PC-3 (cell line): Measurements from ENCODE around the gene HID1. TPM values are rescaled to one million over a fixed set of nuclear protein-coding genes. Genes with fewer than 3 reads are reported as not detected.

Source experiments
- ATAC-seq: fragments of 200-7000 bp; cut with Tn5 transposase; 2 replicates; pipeline ENCODE4 v1.9.1; 2020; ENCODE audit warnings: mild to moderate bottlenecking, moderate library complexity
- BruUV-seq: library from RNA; stranded (reverse); fragments of 400-500 nt; replicated peaks from 2 replicates; lab custom pipeline; 2021; lab: Mats Ljungman, UMichigan
- CTCF ChIA-PET: fragments of 300-600 bp; sonication (Branson Sonifier 250); formaldehyde crosslinking; loops from one replicate; lab custom pipeline; 2022; ENCODE audit warnings: antibody characterized with exemption; lab: Charles Lee
- POLR2A ChIA-PET: fragments of 300-600 bp; sonication (Branson Sonifier 250); formaldehyde crosslinking; loops from one replicate; lab custom pipeline; 2022; ENCODE audit warnings: antibody characterized with exemption; ENCODE audit not compliant: unreplicated experiment; lab: Charles Lee
- DNase-seq: peaks from one replicate; pipeline ENCODE4 v3.0.0-alpha.2; 2015
- H2AFZ ChIP-seq: fragments of 300-600 bp; sonication (generic); 2 replicates; pipeline ENCODE4 v1.6.0; 2016; ENCODE audit warnings: antibody characterized with exemption, low read length
- H3F3A ChIP-seq: fragments of 300-600 bp; sonication (generic); one replicate; pipeline ENCODE4 v1.6.0; 2017; ENCODE audit warnings: antibody characterized with exemption, low read length, control low read depth, mild to moderate bottlenecking; ENCODE audit not compliant: unreplicated experiment
- H3K27ac ChIP-seq: fragments of 300-600 bp; sonication (generic); 2 replicates; pipeline ENCODE4 v1.5.1; 2016; ENCODE audit warnings: mild to moderate bottlenecking, low read length
- H3K27me3 ChIP-seq: fragments of 300-600 bp; sonication (generic); 2 replicates; pipeline ENCODE4 v1.6.1; 2016; ENCODE audit warnings: low read length, mixed read lengths
- H3K36me3 ChIP-seq: fragments of 300-600 bp; sonication (generic); 2 replicates; pipeline ENCODE4 v1.6.1; 2016; ENCODE audit warnings: low read depth, mixed run types, low read length, mixed read lengths
- H3K4me1 ChIP-seq: fragments of 300-600 bp; sonication (generic); 2 replicates; pipeline ENCODE4 v1.5.1; 2016; ENCODE audit warnings: low read length; ENCODE audit not compliant: insufficient read depth
- H3K4me2 ChIP-seq: fragments of 300-600 bp; sonication (generic); 2 replicates; pipeline ENCODE4 v1.6.0; 2016; ENCODE audit warnings: low read length
- H3K4me3 ChIP-seq: fragments of 300-600 bp; sonication (generic); 2 replicates; pipeline ENCODE4 v1.5.1; 2016; ENCODE audit warnings: mild to moderate bottlenecking, low read length, mixed read lengths
- H3K79me2 ChIP-seq: fragments of 300-600 bp; sonication (generic); 2 replicates; pipeline ENCODE4 v1.6.1; 2017; ENCODE audit warnings: low read length, mixed read lengths
- H3K9ac ChIP-seq: fragments of 300-600 bp; sonication (generic); 2 replicates; pipeline ENCODE4 v1.6.0; 2016; ENCODE audit warnings: mild to moderate bottlenecking, low read length
- H3K9me2 ChIP-seq: fragments of 300-600 bp; sonication (generic); replicated peaks from 2 replicates; pipeline ENCODE4 v1.6.1; 2016; ENCODE audit warnings: mixed run types, low read length, mixed read lengths
- H3K9me3 ChIP-seq: fragments of 300-600 bp; sonication (generic); 2 replicates; pipeline ENCODE4 v1.6.1; 2016; ENCODE audit warnings: low read length, mixed read lengths
- H4K20me1 ChIP-seq: fragments of 300-600 bp; sonication (generic); 2 replicates; pipeline ENCODE4 v1.6.1; 2016; ENCODE audit warnings: low read length, mixed read lengths
- EZH2 ChIP-seq: fragments of 300-600 bp; sonication (generic); IDR thresholded peaks from one replicate; pipeline ENCODE4 v1.6.1; 2017; ENCODE audit warnings: antibody characterized with exemption, mild to moderate bottlenecking, low read length; ENCODE audit not compliant: unreplicated experiment
- EZH2phosphoT487 ChIP-seq: fragments of 300-600 bp; sonication (generic); IDR thresholded peaks from 2 replicates; pipeline ENCODE4 v1.6.1; 2018; ENCODE audit warnings: mild to moderate bottlenecking, antibody characterized with exemption, low read length, borderline replicate concordance
- intact Hi-C: fragments of 100-400 bp; cut with micrococcal nuclease; formaldehyde crosslinking; loops from 2 replicates; pipeline ENCODE4 v1.9.0; 2023
- total RNA-seq: library from RNA; depleted of rRNA; stranded (reverse); fragments of >200 nt; gene quantifications from 2 replicates; pipeline ENCODE4 v1.2.3, GENCODE V29; 2014
- TF ChIP-seq, protein P1 (sequence below): fragments of 300-600 bp; sonication (generic); conservative IDR thresholded peaks from 2 replicates; pipeline ENCODE4 v1.5.1; 2017; ENCODE audit warnings: antibody characterized with exemption, low read depth, mild to moderate bottlenecking, low read length

The HID1 gene
- total RNA-seq, 1 experiment from 2014 or later: 40.6 TPM

GRCh38 chr17:74999523-74999922 is 27.0 kb upstream of the HID1 start:
- Histone ChIP-seq H3K4me1 (no peaks in the 10 kb centered on the region), H3K4me2 (no peak overlapping the region), H4K20me1 (no peaks in the 10 kb centered on the region), H3K9me3 (no peaks in the 10 kb centered on the region), H3K36me3 (peaks cover 9% of the 10 kb centered on the region), H3K27ac (no peak overlapping the region), H3F3A (no peaks in the 10 kb centered on the region), H3K4me3 (no peak overlapping the region), H3K9ac (no peak overlapping the region), H3K9me2 (no peaks in the 10 kb centered on the region), H3K27me3 (no peaks in the 10 kb centered on the region), H2AFZ (no peak overlapping the region), H3K79me2 (no peaks in the 10 kb centered on the region)
- no TSS peak for BruUV-seq
- intact Hi-C loops: no loop called here
- no peak for TF ChIP-seq EZH2phosphoT487
- POLR2A ChIA-PET: no interaction called here
- ATAC-seq (no peak), DNase-seq (no peak)
- CTCF ChIA-PET: interaction anchor here (0.6 kb wide), 1 partner anchor 55 kb away, joined by 5 read pairs; no protein-coding TSS in a partner anchor

DNA sequence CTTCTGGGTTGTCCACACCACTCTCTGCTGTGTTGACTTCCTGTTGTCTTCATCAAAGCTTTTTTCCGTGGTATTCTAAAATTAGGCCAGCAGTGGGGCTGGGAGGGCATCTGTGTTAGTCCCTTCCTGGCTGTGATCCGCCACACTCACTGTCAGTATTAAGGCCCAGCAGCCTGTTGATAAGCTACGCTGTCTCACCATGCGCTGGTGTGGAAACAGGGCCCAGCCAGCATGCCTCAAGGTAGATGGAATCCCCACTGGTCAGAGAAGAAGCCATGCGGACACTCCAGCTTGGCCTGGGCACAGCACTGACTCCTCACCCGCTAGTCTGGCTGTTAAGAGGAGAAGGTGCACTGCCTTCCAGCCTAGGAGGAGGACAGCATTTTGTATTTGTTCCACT is 26.2 kb upstream of the HID1 start:
- H3K9me2 ChIP-seq: no peaks in the 10 kb centered on the region
- H3K36me3 ChIP-seq: peaks cover 13% of the 10 kb centered on the region
- H3K27me3 ChIP-seq: no peaks in the 10 kb centered on the region
- CTCF ChIA-PET: no interaction called here
- no peak overlapping the region for H3K4me2 ChIP-seq
- no peak overlapping the region for H3K27ac ChIP-seq
- POLR2A ChIA-PET: no interaction called here
- no peaks in the 10 kb centered on the region for H3F3A ChIP-seq
- H3K4me3 ChIP-seq: no peak overlapping the region
- H3K9ac ChIP-seq: no peak overlapping the region
- no TSS peak for BruUV-seq
- intact Hi-C loops: no loop called here
- TF ChIP-seq, protein P1, sequence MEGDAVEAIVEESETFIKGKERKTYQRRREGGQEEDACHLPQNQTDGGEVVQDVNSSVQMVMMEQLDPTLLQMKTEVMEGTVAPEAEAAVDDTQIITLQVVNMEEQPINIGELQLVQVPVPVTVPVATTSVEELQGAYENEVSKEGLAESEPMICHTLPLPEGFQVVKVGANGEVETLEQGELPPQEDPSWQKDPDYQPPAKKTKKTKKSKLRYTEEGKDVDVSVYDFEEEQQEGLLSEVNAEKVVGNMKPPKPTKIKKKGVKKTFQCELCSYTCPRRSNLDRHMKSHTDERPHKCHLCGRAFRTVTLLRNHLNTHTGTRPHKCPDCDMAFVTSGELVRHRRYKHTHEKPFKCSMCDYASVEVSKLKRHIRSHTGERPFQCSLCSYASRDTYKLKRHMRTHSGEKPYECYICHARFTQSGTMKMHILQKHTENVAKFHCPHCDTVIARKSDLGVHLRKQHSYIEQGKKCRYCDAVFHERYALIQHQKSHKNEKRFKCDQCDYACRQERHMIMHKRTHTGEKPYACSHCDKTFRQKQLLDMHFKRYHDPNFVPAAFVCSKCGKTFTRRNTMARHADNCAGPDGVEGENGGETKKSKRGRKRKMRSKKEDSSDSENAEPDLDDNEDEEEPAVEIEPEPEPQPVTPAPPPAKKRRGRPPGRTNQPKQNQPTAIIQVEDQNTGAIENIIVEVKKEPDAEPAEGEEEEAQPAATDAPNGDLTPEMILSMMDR: no peak
- no peak for TF ChIP-seq EZH2phosphoT487
- TF ChIP-seq EZH2: no peak
- no peaks in the 10 kb centered on the region for H3K9me3 ChIP-seq
- no peaks in the 10 kb centered on the region for H3K79me2 ChIP-seq
- DNase-seq: no peak
- no peak overlapping the region for H2AFZ ChIP-seq
- no peaks in the 10 kb centered on the region for H4K20me1 ChIP-seq
- no peaks in the 10 kb centered on the region for H3K4me1 ChIP-seq
- no peak for ATAC-seq

DNA sequence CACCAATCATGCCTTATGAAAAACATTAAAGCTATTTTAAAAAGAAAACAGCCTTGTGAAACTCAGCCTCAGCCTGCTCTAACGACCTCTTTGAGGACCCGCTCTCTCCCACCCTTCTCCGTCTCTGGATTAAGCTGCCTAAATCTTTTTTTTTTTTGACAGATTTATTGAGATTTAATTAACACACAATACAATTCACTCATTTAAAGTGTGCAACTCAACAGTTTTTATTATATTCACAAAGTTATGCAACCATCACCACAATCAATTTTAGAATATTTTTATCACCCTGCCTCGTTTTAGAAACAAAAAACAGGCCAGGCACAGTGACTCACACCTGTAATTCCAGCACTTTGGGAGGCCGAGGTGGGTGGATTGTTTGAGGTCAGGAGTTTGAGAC is 23.3 kb upstream of the HID1 start:
- H3K4me1 ChIP-seq: peaks cover 11% of the 10 kb centered on the region
- TF ChIP-seq EZH2: no peak
- TF ChIP-seq EZH2phosphoT487: no peak
- TF ChIP-seq, protein P1: no peak
- H3K9ac ChIP-seq: no peak overlapping the region
- no peaks in the 10 kb centered on the region for H3K9me3 ChIP-seq
- peaks cover under 1% of the 10 kb centered on the region for H3K79me2 ChIP-seq
- ChIA-PET CTCF (no interaction called here), POLR2A (interaction anchor here (0.6 kb wide), 1 partner anchor 17 kb away, joined by 3 read pairs; no protein-coding TSS in a partner anchor)
- no peak for ATAC-seq
- no peak for DNase-seq
- H4K20me1 ChIP-seq: no peaks in the 10 kb centered on the region
- H3K27me3 ChIP-seq: no peaks in the 10 kb centered on the region
- peaks cover 9% of the 10 kb centered on the region for H3K36me3 ChIP-seq
- no peak overlapping the region for H2AFZ ChIP-seq
- H3K9me2 ChIP-seq: no peaks in the 10 kb centered on the region
- intact Hi-C loops: no loop called here
- H3K4me2 ChIP-seq: no peak overlapping the region
- no peaks in the 10 kb centered on the region for H3F3A ChIP-seq
- no TSS peak for BruUV-seq
- H3K27ac ChIP-seq: no peak overlapping the region
- no peak overlapping the region for H3K4me3 ChIP-seq
